Activated CD8-positive, alpha-beta memory T cell treated with anti-CD3 and anti-CD28 coated beads for 1 hour (primary cell): ENCODE measurements around the gene MAPK14.
A peak's percentile ranks its signal among the peaks of the same experiment; 100 is the strongest.
"Not testable (repeated sequence)": the region's sequence is repeated elsewhere in the genome, so short reads cannot be mapped to it uniquely, and the experiment has no call there.

Source experiments
- DNase-seq, 2 donors: peaks; one replicate each; pipeline ENCODE4 v3.0.0-alpha.2; 2020; ENCODE audit warnings: low read depth in 1 of 2; ENCODE audit errors: extremely low read depth in 1 of 2

Gene MAPK14

DNA sequence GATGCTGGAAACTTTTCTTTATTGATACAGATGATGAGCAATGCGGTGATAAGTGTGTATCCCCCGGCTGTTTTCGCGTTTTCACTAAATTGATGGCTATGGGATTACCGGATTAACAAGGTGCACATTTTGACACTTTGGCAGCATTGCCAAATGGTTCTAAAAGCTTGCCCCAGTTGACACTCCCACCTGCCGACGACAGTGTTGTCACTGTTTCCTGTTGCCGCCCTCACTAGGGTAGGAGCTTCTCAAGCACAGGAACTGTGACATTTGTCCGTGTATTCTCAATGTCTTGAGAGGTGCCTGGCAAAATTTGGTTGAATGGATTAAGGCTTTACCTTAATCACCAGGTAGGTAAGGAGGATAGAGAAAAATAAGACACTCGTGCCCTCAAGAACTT is 92.9 kb downstream of the MAPK14 start:
- DNase-seq, result peak; percentile 46 to 51

DNA sequence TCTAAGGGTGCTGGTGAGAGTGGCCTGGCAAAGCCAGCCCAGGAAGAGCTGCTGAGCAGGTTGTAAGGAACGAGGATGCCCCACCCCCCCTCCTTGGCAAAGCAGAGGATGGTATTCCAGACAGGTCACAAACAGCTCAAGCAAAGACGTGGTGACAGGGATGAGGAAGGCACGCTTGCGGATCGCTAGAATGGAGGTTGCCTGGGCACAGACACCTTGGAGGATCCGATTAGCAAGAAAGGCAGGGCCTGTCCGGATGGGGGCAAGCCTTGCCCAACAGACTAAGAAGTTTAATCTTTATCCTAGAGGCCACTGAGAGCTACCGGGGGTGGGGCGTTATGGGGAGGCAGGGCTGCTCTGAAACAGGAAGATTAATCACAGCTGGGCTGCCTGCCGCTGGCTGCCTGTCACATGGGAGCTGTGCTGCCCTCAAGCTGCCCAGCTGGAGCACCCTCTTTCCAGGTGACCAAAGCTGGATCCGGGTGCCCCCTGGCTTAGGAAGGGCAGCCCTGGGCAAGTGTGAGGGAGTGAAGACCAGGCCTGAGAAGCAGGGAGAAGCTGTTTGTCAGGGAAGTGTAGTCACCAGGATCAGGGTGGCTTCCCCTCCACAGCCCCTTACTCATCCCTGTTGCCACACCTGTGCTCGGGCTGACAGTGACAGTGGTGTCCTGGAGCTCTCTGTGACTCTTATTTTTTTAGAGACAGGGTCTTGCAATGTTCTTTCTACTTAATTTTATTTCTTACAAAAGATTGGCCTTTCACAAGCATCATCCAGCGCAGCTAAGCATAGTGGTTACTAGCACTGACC is 93.6 kb downstream of the MAPK14 start:
- DNase-seq, result peak in 1 of 2 donors; percentile 36

DNA sequence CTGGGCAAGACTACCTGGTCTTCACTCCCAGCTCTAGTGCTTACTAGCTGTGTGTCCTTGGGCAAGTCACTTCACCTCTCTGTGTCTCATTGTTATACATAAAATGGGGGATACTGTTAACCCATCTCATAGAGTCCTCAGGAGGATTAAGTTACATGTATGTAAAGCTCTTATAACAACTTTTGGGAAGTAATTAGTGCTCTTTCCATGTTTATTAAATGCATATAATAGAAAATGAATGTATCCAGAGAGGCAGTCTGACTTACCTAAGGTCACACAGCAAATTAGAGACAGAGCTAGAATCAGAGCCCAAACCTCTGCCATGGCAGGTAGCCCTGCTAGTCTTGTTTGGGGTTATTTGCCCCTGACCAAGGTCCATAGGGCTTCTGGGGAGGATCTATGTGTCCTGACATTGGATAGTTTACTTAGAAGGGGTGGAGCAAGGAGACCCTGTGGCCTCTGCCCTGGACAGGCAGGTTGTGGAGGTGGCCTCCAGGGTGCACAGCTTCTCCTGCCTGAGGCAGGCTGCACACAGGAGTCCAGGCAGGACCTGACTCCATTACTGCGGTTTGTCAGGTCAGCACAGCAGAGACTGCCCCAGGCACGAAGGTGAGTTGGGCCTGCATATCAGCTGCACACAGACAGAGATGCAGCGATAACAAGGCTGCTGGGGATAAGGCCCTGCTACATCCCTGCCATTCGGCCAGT is 94.3 kb downstream of the MAPK14 start:
- no peak for DNase-seq

DNA sequence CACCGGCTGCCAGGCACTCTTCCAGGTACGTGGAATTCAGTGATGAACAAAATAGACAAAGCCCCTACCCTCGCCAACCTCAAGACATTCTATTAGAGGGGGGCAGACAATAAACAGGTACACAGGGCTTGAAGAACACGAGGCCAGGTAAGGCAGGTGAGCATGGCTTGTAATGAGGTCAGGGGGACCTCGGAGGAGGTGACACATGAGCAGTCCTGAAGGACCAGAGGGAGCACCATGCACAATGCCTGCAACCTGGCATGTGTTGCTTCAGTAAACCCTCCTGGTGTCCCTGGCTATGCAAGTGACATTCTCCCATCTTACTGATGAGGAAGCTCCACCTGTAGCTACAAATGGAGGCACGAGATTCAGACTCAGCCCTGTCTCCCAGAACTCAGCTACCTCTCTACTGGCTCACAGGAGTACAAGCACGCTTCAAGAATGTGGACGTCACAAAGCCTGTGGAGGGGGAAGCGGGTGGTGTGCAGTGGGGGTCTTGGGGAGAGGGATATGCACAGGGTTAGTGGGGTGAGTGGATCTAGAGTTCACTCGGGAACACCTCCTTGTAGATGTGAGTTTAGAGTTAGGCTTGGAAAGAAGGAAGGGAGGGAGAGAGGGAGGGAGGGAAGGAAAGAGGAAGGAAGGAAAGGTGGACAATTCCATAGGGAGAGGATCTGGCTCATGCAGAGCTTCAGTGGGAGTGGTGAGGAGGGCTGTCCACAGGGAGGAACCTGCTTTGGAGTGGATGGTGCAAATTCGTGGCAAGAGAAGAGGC is 95.1 kb downstream of the MAPK14 start:
- DNase-seq, result no peak

DNA sequence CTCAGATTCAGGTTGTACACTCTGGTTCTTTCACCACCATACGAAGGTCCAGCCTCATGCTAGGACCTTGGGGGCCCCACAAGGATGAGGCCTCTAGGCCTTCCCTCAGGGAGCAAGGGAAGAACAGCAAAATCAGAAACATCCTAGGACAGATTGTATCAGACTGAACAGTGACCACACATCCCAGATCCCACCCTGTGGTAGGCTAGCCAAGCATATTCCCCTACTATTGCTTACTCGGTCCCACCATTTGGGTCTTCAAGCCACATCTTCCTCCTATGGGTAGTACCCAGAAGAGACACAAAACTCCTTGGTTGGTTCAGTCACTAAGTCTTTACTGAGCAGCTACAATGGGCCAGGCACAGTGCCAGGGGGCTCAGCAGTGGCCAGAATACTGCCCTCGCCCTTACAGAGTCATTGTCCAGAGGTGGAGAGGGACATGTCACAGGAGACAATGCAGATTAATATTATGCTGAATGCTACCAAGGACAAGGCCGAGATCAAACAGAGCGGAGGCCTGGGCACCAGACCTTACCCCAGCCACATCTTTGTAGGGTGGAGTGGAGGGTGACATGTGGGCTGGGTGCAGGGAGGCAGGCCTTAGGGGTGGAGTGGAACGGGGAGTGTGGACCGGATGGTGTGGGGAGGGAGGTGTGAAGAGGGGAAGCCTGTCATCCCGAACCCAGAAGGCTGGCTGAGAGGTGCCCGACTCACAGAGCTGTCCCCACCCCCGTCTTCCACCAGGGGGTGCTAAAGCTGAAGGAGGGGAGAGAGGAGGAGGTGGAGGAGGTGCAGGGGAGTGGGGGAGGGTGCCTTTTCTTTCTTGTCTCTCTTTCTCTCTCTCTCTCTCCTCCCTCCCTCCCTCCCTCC is 95.9 kb downstream of the MAPK14 start:
- peak; percentile 65 to 75 for DNase-seq

DNA sequence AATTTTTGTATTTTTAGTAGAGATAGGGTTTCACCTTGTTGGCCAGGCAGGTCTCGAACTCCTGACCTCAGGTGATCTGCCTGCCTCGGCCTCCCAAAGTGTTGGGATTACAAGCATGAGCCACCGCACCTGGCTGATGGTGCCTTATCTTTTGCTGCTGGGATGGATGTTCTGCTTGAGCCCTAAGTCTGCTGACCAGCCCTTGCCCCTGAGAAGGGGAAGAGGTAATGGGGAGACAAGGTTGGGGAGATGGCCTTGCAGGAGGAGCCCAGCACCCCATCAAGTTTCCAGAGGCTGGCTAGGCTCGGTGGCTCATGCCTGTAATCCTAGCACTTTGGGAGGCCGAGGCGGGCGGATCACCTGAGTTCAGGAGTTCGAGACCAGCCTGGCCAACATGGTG is 96.7 kb downstream of the MAPK14 start:
- not testable (repeated sequence) for DNase-seq

DNA sequence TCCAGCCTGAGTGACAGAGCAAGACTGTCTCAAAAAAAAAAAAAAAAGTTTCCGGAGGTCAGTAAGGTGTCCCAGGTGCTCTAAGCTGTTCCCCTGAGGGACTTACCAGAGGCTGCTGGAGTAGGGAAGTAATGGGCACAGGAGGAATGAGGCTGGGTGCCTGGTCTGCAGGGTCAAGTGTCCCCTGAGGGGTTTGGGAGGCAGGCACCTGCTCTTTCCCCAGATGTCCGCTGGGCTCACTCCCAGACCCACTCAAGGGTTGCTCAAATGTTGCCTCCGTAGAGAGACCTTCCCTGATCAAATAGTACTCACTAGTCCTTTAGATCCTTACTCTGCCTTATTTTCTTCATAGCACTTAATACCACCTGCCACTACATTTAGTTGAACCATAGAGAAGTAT is 97.3 kb downstream of the MAPK14 start:
- no peak for DNase-seq

DNA sequence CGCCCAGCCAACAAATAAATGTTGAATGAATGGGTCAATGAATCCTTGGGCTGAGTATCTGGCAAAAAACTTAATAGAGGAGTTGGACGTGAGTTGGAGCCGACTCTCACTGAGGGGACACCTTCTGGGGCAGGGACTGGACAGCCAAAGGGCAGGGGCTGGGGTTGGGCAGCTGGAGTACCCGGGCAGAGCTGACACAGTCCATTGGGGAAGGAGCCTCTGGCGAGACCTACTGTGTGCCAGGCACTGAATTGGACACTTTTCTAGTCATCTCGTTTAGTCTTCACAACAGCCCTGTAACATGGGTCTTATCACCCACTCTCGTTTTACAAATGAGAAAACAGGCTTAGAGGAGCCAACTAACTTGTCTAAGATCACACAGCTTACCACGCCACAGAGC is 98.0 kb downstream of the MAPK14 start:
- no peak for DNase-seq

DNA sequence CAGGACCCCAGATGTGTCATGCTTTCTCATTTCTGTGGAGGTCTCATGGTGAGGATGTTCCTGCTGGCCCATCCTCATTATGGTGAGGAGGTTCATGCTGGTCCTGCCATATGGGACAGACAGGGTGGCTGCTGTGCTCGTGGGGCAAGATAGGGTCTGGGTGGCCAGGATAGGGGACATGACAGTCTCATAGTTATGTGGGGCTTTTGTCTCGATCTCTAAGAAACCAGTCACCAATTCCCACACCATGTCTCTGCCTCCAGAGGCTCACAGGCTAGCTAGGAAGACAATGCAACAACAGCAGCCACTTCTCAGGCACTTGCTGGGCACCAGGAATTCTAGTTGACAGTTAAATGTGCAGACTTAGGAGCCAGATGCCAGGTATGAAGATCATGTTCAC is 98.5 kb downstream of the MAPK14 start:
- no peak for DNase-seq

DNA sequence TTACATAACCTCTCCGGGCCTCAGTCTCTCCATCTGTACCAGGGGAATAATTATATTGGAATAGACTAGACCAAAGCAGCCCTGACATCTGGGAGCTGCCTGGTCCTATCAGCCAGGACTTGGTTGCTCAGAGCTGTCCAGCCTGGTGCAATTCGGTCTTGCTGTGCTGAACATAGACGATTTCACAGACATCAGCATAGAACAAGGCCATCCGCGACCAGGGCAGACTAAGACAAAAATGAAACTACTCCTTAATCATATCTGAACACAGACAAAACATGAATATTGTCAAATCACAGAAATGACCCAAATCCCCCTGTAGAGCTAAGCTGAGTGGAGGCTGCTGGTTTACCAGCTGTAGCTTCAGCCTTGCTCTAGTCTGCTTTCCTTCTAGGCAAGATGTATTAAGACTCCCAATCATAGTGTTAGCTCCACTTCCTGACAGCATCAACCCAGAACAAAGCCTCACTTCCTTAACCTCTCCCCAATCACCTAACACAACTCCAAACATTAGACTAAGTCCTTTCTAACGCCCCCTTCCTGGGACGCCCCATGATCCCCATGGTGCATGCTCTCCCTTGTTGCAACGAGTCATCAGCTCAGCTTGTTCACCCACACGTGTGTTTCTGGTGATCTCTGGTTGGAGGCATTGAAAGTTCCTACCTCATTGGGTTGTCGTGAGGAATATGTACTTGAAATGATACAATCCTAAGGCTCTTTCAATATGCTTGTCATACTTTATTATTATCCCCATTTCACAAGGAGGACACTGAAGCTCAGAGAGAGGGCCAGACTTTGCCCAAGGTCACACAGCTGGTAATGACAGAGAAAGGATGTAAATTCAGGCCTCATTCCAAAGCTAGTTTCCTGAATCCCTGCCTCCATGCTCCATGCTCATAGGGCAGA is 99.2 kb downstream of the MAPK14 start:
- no peak for DNase-seq

DNA sequence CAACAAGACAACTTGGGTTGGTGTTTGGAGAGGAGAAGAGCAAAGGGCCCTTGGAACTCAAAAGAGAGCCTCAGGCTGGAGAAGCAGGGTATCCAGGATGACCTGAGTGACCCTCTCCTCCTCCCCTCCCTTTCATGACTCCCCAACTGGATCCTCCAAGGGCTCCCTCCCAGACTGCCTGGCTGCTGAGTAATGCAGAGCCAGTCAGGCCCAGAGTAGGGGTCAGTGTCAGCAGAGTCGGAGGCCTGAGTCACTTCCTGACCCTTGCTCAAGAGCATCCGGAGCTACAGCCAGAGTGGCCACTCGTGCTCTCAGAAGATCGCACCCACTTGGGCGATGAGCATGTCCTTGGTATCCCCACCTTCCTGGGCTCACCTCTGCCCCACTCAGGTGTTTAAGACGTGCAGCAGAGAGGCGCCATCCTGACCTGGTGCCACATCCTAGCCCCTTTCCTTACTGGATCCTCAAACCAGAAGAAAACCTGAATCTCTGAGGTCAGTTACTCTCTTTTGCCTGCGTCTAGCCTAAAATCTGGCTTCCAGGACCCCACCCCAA is 99.9 kb downstream of the MAPK14 start:
- DNase-seq, result no peak

DNA sequence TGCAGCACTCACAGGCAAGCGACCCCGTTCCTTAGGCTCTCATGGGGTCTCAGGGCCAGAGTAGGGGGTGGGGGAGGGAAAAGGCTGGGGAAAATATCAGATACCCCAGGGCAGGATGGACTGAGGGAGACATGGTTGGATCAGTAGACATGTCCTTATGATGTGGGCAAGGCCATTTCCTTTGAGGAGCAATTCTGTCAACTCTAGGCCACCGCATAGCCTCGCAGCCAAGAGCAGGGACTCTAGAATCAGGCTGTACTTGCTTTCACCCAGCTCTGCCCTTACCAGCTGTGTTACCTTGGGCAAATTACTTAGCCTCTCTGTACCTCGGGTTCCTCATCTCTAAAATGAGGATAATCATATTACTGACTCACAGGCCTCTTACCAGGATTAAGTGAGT is 100.5 kb downstream of the MAPK14 start:
- DNase-seq, result no peak

DNA sequence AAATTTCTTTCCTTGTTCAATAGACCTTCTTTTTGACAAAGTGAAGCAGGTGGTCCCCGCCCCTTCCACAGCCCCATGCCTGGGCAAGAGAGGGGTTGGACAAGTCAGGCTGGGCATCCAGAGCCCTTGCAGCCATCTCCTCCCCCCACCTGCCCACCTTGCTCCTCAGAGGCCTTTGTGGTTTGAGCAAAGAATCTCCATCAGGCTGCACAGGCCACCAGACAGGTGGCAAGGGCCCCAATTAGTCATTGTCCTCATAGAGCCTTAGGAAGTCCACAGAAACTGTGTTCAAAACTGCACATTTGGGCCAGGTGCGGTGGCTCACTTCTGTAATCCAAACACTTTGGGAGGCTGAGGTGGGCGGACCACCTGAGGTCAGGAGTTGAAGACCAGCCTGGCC is 101.2 kb downstream of the MAPK14 start:
- DNase-seq, result no peak

DNA sequence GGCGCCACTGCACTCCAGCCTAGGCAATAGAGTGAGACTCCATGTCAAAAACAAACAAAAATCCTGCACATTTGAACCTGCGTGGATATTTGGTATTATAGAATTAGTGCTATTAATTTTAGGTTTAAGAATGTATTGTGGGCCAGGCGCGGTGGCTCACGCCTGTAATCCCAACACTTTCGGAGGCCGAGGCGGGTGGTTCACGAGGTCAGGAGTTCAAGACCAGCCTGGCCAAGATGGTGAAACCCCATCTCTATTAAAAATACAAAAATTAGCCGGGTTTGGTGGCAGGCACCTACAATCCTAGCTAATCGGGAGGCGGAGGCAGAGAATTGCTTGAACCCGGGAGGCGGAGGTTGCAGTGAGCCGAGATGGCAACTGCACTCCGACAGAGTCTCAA is 101.7 kb downstream of the MAPK14 start:
- DNase-seq, result not testable (repeated sequence)

DNA sequence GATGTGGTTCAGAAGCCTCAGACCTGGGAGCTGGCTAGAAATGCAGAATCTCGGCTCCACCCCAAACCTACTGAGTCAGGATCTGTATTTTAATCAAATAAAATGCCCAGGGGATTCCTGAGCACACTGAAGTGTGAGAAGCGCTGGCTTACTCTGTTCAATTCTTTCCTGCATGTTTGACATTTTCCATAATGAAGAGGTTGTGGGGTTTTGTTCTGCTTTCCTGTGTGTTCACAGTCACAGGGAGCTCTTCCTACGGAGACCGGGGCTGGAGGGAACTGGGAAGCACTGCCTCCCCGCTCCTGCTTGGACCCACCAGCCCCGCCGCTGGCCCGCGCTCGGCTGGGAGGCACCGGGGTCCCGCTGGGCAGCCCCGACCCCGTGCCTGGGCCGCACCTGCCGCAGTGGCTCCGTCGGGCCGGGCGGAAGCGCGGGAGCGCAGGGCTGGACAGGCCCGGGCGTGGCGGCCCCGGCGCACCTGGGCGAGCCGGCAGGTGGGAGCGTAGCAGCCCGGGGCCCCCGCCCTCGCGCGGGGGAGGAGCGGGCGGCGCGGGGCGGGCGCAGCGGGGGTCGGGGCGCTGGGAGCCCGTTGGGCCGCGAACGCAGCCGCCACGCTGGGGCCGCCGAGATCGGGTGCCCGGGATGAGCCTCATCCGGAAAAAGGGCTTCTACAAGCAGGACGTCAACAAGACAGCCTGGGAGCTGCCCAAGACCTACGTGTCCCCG is 102.5 kb downstream of the MAPK14 start, which contains the start of gene MAPK13:
MAPK13 (plus strand) TSS at position 573 of the 726 bp plus-strand sequence; CDS start at position 643, 70 bp downstream.
- no peak for DNase-seq

DNA sequence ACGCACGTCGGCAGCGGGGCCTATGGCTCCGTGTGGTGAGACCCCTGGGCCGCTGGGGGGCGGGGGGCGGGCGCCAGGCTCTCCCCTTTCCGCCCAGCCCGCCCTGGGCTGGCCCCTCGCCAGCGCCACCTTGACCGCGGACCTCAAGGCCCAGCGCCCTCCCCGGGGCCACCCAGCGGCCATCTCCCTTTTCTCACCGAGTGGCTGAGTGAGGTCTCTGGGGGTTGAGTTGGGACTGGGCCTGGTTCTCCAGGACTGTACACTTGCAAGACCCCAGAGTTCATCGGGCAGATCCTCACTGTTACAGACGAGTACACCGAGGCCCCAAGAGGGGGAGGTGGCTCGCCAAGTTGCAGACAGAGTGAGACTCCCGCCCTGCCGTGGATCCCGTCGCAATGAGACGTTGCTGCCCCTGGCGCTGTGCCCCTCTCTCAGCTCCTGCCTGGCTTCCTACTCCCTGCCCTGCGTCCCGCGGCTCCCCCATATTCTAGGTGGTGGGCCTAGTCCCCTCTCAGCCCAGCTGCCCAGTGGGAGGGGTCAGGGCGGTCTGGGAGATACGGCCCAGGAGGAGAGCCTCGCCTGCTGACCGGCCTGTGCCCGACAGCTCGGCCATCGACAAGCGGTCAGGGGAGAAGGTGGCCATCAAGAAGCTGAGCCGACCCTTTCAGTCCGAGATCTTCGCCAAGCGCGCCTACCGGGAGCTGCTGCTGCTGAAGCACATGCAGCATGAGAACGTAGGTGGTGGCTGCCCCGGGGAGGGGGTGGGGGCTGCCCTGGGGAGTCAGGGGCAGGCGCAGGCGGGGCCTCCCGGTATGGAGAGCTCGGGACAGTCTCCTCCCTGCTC is 103.3 kb downstream of the MAPK14 start:
- peak in 1 of 2 donors; percentile 28 for DNase-seq

DNA sequence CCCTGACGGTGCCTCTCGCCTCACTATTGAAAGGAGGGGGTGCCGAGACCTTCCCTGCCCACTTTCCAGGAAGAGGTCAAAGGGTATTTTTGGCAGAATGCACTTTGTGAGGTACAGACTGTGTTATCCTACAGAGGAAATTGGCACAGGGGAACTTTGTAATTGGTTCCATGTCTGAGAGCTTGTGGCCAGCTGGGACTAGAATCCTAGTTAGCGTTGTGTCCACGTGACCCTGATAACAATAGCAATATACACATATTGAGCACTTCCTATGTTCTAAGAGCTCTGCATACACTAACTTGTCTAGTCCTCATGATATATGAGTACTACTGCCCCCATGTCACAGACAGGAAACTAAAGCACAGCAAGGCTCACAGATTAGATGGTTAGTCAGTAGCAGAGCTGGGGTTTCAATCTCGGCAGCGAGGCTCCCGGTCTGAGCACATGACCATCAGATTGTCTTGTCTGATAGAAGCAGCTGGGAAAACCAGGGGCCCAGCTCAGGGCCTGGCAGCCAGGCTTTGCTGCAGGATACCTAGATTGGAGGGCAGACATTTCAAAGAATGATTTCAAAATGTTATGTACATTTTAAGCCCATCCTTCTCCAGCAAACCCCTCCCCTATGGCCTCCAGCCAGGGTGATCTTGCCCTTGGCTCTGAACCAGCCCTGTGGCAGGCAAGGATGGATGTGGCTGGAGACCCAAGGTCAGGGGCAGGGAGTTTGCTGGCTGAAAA is 104.1 kb downstream of the MAPK14 start:
- no peak for DNase-seq
